HG03571 (cell line): Measurements from ENCODE around the gene EXD1.

ENCODE experiments used
- ATAC-seq: cut with Tn5 transposase; IDR thresholded peaks from one replicate; pipeline ENCODE4 v1.9.1; 2021; ENCODE audit not compliant: unreplicated experiment

Gene EXD1

DNA sequence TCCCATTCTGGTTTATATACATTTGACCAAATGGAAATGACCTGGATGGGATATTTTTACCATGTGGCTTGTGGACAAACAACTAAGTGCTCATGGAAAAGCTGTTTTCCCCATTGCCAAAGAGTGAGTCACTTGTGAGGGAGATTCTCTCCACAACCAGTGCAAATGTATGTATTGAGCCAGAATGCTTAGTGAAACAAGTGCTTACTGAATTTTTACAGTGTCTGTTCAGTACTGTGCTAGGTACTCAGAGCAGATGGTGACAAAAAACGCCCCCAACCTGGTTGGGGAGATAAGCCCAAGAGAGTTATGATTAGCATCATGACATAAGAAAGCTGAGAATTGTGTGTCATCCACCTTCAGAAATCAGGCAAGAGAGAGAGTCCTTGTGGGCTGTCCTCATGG lies 2.8 kb upstream of the EXD1 start:
- no peak for ATAC-seq

DNA sequence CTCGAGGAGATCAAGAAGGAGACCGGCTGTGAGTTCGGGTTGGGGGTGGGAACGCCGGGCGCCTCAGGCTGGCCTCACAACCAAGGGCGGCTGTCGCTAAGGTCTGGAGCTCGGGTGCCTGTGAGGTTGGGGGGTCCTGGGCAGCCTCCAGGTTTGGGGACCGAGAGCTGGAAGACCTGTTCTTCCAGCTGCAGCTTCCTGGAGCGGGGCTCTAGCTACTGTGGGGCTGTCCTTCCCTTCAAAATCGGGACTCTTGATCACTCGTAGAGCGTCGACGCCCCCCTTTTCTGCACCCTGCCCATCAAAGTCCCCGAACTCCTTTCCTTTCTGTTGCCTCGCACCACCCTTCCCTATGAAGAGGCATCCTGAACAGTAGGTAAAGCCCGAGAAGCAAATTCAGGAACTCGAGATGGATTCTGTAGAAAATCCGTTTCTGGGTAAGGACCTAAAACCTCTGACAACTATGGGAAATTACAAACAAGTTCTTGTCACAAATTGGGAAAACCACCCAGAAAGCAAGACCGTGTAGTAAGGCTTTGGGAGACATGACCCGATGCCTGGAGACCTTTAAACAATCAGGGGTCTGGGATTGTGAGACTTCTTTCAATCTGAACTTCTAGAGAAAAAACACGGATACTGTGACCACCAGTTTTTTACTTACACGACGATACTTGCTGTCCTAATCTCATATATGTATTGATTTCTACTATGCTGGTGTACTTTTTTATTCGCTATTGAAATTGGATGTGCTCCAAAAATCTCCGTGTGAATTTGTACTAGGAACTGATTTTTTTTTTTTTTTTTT lies 1.1 kb upstream of the EXD1 start:
- peak; percentile 31 for ATAC-seq

DNA sequence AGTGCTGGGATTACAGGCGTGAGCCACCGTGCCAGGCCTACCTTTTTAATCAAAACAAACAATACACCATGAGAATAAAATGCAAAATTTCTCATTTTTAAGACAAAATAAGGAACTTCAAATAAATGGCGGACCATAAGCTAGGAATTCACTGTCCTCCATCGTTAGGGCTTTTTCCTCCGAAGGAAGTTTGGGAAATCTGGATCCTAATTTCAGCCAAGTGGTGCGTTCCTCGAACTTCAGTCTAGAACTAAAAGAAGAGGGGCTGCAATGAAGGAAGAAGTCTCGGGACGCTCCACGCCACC lies 260 bp downstream of the EXD1 start:
- ATAC-seq: no peak

DNA sequence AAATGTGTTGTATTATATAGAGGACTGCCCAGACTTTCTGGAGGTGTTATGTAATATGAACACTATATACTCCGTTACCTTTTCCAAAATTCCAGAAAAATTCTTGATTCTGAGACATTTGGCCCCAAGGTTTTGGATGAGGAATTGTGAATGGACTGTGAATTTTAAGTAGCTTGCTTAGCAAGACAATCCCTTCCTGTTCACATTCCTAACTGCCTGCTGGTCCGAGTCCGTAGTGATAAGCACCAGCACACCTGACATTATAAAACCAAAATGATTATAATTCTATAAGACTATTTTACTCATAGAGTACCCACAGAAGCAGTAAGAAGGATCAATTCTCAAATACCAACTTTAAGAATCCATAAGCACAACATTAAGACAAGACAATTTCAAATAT lies 11.2 kb downstream of the EXD1 start:
- ATAC-seq: no peak

DNA sequence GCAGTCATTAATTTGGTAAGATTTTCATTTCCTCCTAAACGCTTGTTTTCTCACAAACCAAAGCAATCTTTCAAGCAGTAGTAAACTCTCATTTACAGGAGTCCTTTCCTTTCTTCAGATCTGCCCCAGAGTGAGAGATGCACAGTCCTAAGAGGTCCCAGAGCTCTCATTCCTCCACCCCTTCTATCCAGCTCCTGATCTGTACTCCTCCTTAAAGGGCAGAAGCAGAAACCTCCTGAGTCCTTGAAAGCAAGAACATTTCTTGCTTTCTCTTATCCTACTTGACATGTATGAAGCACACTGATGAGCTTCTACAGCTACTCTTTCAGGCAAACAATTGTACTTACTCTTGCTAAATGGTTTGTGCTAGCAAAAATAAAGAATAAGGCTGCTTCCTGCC lies 11.7 kb downstream of the EXD1 start:
- ATAC-seq: no peak

DNA sequence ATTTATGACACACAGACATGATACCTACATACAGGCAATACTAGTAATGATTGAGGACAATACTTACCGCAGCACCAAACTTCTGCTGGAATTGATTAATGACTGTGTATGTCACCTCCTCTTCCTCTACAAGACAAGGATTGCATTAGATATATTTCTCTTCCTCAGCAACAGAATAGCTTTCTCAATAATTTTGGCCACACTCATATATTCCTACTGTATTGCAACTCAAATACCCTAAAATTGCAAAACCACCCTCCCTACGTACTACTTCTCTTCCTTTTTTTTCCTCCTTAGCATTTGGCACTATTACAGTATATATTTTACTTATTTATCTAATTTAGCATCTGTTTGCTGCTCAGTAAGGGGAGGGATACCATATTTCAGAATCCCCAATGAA lies 14.8 kb downstream of the EXD1 start:
- no peak for ATAC-seq

DNA sequence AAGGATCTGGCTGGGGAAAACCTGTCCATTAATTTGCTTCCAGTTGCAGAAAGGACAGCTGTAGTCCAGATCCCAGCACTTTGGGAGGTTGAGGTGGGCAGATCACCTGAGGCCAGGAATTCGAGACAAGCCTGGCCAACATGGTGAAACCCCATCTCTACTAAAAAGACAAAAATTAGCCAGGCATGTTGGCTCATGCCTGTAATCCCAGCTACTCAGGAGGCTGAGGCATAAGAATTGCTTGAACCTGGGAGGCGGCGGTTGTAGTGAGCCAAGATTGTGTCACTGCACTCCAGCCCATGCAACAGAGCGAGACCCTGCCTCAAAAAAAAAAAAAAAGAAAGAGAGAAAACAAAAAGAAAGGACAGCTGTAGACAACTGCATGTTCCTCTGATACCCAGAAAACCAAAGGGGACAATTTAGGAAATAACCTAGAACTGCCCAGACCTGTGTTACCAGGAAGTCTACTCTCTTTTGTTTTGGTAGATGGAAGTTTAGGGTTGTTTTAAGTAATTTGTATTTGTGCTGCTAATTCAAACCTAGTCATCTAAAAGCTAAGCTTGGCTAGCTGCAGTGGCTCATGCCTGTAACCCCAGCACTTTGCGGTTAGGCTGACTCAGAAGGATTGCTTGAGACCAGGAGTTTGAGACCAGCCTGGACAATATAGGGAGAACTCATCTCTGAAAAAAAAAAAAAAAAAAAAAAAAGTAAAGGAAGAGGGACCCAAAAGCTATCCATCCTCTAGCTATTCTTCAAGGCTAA lies 22.7 kb downstream of the EXD1 start:
- no peak for ATAC-seq

DNA sequence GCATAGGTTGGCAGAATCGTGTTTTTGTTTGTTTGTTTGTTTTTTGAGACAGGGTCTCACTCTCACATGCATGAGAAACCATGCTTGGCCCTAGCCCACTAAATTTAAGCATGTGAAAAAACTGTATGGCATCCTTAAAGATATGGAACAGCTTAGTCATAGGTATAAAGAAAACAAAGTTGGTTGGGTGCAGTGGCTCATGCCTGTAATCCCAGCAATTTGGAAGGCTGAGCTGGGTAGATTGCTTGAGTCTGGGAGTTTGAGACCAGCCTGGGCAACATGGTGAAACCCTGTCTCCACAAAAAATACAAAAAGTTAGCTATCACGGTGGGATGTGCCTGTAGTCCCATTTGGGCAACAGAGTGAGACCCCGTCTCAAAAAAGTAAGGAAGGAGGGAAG lies 25.2 kb downstream of the EXD1 start:
- no peak for ATAC-seq

DNA sequence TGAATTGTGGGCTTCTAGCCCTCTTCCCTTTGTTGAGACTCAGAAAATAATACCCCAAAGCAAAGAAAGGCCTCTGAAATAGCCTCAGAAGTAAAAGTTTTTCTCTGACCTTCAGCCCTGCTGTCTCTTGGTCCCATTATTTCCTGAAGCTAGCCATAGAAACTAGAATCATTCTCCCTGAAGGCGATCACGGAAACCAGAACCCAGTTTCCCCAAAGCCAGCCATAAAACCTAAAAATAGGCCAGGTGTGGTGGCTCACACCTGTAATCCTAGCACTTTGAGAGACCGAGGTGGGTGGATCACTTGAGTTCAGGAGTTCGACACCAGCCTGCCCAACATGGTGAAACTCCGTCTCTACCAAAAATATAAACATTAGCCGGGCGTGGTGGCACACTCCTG lies 27.2 kb downstream of the EXD1 start:
- ATAC-seq: no peak

DNA sequence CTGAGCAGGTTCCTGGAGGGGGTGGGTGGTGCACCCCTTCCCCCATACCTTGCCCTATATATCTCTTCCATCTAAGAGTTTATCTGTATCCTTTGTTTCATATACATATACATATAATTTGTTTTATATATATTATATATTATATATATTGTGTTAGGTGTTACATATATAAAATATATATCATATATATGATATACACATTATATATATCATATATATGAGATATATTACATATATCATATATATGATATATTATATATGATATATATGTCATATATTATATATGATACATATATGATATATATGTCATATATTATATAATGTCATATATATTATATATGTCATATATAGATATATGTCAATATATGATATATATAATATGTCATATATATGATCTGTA lies 31.1 kb downstream of the EXD1 start:
- no peak for ATAC-seq

DNA sequence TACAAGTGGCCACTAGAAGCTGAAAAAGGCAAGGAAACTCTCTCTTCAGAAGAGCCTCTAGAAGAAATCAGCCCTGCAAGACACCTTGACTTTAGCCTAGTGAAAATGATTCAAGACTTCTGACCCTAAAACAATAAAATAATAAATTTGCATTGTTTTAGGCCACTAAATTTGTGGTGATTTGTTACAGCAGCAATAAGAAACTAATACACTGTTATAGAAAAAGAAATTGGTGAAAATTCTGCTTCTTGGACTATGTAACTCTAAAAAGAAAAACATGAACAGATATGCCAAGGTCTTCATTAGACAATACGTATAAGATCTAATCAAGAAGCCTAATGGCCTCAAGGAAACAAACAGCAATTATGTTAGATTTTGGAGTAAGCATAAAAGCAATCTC lies 36.1 kb downstream of the EXD1 start:
- no peak for ATAC-seq

DNA sequence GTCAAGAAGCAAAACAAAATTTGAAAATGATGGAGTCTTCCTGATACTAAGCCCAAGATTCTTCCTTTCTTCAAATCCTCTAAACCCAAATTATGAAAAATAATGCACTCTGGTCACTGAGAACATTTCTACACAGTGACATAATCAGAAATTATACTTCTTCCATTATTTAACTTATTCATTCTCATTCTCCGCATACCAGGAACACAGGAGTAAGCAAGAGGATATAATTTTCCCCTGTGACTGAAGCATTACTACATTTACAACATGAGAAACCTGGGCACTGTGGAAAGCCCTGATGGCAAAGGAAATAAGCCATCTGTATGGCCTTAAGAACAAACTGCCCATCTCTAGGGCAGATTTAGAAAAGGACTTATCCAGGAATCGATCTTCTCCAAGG lies 47.0 kb downstream of the EXD1 start:
- ATAC-seq: no peak

DNA sequence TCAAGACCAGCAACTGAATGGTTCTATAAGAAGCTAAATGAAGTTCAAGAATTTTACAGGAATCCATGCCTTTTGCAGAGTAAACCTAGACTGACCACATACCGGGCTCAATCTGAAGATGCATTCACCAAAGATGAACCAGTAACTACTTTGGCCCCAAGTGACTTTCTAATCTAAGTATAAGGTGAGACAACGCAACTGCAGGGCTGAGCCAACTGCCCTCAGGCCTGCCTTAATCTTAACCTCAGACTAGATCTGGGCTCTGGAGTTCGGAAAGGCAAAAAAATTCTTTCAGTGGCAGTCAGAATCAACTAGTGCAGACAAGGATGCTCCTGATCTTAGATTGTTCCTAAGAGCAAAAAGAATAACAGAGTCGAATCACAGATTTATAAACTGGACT lies 48.3 kb downstream of the EXD1 start:
- no peak for ATAC-seq

DNA sequence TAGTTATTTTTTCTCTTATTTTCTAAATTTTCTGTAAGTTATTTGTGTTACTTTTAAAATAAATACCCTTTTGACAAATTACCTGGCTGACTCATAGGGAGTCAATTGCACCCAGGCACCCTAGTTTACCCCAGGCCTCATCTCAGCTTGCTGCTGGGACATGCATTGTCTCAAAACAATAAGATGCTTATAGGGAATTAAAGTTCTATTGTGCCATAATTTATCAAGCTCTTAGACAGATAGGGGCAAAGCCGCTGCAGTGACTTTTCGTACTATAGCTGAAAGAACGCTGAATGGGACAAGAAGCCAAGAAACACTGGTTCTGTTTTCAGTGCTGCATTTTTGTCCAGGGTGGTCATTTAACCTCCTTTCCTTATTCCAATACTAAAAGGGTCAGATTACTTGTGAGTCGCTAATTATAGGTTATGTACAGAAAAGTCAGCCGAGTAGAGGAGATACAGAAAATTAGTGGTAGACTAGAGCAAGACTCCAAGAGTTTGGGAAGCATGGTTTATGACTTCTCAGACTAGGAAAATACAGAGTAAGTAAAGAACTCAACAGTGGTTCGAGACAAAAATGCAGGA lies 50.3 kb downstream of the EXD1 start:
- ATAC-seq: no peak

DNA sequence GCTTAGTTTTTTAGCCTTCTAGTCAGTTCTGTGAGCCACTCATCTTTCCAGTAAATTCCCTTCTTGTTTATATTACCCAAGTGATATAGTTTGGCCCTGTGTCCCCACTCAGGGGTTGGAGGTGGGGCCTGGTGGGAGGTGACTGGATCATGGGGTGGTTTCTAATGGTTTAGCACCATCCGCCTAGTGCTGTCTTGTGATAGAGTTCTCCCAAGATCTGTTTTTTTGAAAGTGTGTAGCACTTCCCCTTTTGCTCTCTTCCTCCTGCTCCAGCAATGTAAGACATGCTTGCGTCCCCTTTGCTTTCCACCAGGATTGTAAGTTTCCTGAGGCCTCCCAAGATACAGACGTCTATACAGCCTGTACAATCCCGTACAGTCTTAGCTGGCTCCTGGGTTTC lies 60.8 kb downstream of the EXD1 start:
- ATAC-seq: no peak

DNA sequence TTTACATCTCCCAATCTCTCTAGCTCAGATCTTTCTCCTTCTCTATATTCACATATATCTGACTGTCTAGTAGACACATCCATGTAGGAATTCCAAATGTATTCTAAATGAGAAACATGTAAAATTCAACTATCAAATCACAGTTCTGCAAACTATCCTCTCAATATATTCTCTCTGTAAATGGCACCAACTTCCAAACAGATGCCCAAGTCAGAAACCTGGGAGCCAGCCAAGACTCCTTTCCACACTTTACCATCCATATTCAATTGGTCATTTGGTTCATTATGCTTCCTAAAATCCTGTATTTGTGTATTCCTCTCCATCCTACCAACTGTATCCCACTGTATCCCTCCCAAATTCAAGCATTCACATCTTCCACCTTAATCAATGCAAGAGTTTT lies 61.5 kb downstream of the EXD1 start:
- no peak for ATAC-seq

DNA sequence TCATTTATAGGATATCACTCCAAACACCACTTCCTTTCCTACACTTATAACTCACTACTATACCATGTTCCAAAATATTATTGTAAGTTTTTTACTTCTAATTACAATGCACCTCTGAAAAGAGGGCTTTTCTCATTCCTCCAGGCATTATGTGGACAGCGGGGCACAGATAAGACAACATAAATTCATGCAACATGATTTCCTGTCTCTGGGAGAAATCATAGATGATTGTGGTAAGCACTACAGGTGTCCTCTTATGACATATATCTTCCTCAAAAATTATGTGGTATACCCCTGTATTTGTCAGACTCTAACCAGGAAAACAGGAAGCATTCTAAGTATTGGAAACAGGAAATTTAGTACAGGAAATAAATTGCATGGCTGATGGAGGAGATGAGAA lies 68.8 kb downstream of the EXD1 start:
- ATAC-seq: no peak

DNA sequence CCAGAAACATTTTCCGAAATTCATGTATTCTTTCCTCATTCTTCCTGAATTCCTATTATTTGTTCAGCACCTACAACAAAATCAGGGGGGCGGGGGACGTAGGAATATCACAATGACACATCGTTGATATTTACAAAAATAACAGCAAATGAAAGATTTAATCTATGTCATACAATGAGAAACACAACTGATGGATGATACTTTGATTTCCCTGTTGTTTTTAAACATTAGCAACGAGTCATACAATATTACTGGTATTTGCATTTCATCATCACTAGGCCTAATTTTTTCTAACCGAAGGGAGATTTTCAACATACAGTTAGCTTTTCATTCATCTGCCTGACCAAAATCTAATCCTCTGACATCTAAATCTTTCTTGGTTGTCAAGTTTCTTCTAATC lies 69.2 kb downstream of the EXD1 start:
- ATAC-seq: no peak

DNA sequence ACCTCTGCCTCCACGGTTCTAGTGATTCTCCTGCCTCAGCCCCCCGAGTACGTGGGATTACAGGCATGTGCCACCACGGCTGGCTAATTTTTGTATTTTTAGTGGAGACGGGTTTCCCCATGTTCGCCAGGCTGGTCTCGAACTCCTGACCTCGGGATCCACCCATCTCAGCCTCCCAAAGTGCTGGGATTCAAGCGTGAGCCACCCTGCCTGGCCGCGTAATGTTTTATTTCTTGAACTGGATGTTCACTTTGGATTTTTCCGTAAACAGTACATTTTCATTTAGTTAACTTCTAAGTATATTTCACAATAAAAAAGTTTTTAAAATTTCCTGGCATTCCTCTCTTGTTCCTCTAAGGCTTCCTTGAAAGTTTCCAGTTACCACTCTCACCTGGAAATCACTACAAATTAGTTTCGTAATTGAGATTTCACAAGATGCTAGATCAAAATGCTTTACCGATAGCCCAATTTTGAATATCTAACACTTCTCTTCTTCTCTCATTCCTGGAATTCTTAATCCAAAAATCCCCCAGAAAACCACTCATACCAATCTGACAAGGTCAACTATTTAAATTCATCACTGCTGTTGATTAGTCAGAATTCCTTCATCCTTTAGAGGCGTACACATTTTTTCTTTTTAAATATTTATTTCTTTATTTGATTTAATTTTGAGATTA lies 69.8 kb downstream of the EXD1 start:
- ATAC-seq: no peak

DNA sequence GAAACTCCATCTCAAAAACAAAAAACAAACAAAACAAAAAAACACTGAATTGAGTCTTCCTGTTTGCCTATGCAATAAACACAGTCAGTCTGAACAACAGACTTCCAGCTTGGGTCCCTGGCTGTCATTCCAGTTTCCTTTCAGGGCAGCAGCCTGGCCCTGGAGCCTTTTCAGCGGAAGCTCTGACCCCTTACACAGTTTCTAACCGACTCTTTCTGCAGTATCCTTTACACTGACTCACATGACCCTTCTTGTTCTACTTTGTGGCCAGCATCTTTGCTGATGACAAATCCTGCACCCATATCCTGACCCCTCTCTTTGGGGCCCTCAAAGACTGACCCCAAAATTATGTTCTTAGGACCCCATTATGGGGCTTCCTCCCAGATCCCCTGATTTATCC lies 76.1 kb downstream of the EXD1 start:
- no peak for ATAC-seq

DNA sequence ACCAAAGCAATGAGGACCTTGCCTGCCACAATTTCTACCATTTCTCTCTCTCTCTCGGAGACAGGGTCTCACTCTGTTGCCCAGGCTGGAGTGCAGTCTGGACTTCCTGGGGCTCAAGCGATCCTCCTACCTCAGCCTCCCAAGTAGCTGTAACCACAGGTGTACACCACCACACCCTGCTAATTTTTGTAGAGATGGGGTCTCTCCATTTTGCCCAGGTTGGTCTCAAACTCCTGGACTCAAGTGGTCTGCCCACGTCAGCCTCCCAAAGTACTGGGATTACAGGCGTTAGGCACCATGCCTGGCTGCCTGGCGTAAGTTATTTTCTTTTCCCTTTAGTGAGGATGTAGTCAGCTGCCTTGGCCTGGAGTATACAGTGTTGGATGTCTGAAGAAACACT lies 76.8 kb downstream of the EXD1 start:
- no peak for ATAC-seq

DNA sequence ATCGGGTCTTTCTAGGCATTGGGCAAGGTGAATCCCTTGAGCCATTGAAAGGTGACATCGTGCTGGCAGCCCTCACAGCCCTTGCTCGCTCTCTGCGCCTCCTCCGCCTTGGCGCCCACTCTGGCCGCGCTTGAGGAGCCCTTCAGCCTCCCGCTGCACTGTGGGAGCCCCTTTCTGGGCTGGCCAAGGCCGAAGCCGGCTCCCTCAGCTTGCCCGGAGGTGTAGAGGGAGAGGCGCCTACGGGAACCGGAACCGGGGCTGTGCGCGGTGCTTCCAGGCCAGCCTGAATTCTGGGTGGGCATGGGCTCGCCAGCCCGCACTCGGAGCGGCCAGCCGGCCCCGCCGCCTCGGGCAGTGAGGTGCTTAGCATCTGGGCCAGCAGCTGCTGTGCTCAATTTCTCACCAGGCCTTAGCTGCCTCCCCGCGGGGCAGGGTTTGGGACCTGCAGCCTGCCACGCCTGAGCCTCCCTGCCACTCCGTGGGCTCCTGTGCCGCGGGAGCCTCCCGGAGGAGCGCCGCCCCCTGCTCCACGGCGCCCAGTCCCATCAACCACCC lies 79.0 kb downstream of the EXD1 start:
- no peak for ATAC-seq
